ENCODE results near the gene NTSR1.

Gene NTSR1

GRCh38 chr20:62797671-62798532 is 89.3 kb downstream of the NTSR1 start:
- in situ Hi-C loops (cut with MboI; ENCODE audit: low sequenced_read_pairs), result no loop called here

GRCh38 chr20:62799036-62799435 is 90.4 kb downstream of the NTSR1 start:
- in situ Hi-C loops (cut with MboI; ENCODE audit: low sequenced_read_pairs), result no loop called here

- in situ Hi-C loops (cut with MboI; ENCODE audit: low sequenced_read_pairs), result no loop called here
Measured at GRCh38 chr20:62799459-62799858, 90.8 kb downstream of the NTSR1 start.

- in situ Hi-C loops (cut with MboI; ENCODE audit: low sequenced_read_pairs), result no loop called here
Measured at GRCh38 chr20:62799873-62800272, 91.2 kb downstream of the NTSR1 start.

- in situ Hi-C loops (cut with MboI; ENCODE audit: low sequenced_read_pairs), result no loop called here
Measured at GRCh38 chr20:62800314-62801259, 92.0 kb downstream of the NTSR1 start.

GRCh38 chr20:62801284-62802010 is 92.8 kb downstream of the NTSR1 start:
- in situ Hi-C loops (cut with MboI; ENCODE audit: low sequenced_read_pairs), result no loop called here

- in situ Hi-C loops (cut with MboI; ENCODE audit: low sequenced_read_pairs), result no loop called here
Measured at GRCh38 chr20:62802026-62802712, 93.5 kb downstream of the NTSR1 start.

- in situ Hi-C loops (cut with MboI; ENCODE audit: low sequenced_read_pairs), result no loop called here
Measured at GRCh38 chr20:62804021-62804626, 95.5 kb downstream of the NTSR1 start.

GRCh38 chr20:62804627-62805154 is 96.1 kb downstream of the NTSR1 start, which contains the start of gene OGFR:
Gene OGFR (plus strand): TSS chr20:62804835. CDS start chr20:62804860, 25 bp downstream.
- in situ Hi-C loops (cut with MboI; ENCODE audit: low sequenced_read_pairs), result no loop called here

GRCh38 chr20:62805155-62805710 is 96.6 kb downstream of the NTSR1 start:
- in situ Hi-C loops (cut with MboI; ENCODE audit: low sequenced_read_pairs), result no loop called here

- in situ Hi-C loops (cut with MboI; ENCODE audit: low sequenced_read_pairs), result no loop called here
Measured at GRCh38 chr20:62805711-62806382, 97.2 kb downstream of the NTSR1 start.

GRCh38 chr20:62806383-62807050 is 97.9 kb downstream of the NTSR1 start:
- in situ Hi-C loops (cut with MboI; ENCODE audit: low sequenced_read_pairs), result no loop called here

GRCh38 chr20:62807444-62808210 is 99.0 kb downstream of the NTSR1 start:
- in situ Hi-C loops (cut with MboI; ENCODE audit: low sequenced_read_pairs), result no loop called here

GRCh38 chr20:62808211-62808865 is 99.7 kb downstream of the NTSR1 start:
- in situ Hi-C loops (cut with MboI; ENCODE audit: low sequenced_read_pairs), result no loop called here

GRCh38 chr20:62809530-62810428 is 101.1 kb downstream of the NTSR1 start:
- in situ Hi-C loops (cut with MboI; ENCODE audit: low sequenced_read_pairs), result no loop called here

- in situ Hi-C loops (cut with MboI; ENCODE audit: low sequenced_read_pairs), result no loop called here
Measured at GRCh38 chr20:62811320-62811719, 102.7 kb downstream of the NTSR1 start.
